Fibroblast of skin of abdomen (primary cell): ENCODE measurements around the gene G0S2.
A peak's percentile ranks its signal among the peaks of the same experiment; 100 is the strongest.

ENCODE experiments used
- DNase-seq: peaks from one replicate; pipeline ENCODE4 v3.0.0-alpha.2; 2013

The G0S2 gene

DNA sequence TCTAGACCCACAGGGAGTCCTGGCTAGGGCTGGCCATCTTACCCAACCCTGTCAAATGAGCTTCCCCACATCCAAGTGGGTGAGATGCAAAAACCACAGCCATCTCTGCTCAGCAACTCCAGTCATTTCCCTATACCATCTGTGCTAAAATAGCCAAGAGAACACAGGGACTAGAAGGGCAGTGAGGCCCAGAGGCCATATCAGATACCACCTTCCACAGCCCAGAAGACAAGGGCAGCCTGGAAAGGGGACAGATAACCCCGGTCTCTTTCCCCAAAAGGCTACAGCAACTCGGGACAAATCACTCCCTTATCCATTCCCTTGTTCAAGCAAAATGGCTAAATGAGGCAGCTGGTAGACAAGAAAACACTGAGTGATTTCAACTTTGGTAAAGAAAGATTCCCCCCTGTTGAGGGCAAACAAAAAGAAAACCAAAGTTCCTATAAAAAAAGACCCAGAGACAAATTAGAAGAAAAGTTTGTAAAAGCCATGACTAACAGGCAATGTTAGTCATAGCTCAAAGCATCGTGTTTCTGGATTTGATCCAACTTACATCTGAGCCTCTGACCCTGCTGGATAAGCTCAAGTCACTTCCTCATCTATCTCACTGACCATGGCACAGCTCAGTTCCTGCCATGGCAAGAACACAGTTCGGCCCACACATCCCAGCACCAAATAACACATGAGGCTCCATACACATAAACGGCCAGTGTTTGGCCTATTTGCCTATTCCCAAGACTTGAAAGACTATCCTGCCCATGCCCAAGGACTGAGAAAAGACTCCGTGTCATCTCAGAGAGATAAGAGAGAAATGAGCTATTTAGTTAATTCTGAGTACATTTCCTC is 26.1 kb upstream of the G0S2 start:
- DNase-seq = peak; percentile 86

GRCh38 chr1:209650454-209650853 is 24.8 kb upstream of the G0S2 start:
- no peak for DNase-seq

- no peak for DNase-seq
Observed at GRCh38 chr1:209651138-209651587, 24.0 kb upstream of the G0S2 start.

DNA sequence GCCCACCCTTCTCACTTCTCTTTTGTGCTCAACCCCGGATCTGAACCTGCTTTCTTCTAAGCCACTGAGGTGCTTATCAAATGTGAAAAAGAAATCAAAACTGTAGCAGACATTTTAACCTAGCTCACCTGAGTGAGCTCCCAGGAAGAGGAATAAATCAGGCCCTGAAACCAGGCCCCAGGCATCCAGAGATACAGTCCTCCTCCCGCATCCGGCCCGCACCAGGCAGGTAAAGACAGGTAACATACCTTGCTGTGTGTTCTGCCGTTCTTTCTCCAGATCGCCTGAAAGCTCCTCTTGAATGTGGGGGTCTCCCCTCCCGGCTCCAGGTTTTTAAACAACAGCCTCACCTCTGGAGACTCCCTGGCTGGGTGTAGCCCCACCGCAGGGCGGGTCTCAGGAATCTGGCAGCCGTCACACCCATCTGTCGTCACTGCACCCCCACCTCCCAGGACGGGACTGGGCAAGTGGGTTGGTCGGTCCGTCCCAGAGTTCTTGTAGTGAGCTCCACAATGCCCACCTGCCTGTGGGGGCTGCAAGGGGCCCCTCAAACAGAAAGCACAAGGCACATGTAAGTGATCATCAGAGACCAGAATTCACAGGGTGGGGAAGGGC is 23.0 kb upstream of the G0S2 start, which contains the start of gene LAMB3:
Gene LAMB3, minus strand, starts transcription at position 305 of the 615 bp plus-strand sequence. CDS start 1,481 bp downstream, outside the sequence.
- no peak for DNase-seq

DNA sequence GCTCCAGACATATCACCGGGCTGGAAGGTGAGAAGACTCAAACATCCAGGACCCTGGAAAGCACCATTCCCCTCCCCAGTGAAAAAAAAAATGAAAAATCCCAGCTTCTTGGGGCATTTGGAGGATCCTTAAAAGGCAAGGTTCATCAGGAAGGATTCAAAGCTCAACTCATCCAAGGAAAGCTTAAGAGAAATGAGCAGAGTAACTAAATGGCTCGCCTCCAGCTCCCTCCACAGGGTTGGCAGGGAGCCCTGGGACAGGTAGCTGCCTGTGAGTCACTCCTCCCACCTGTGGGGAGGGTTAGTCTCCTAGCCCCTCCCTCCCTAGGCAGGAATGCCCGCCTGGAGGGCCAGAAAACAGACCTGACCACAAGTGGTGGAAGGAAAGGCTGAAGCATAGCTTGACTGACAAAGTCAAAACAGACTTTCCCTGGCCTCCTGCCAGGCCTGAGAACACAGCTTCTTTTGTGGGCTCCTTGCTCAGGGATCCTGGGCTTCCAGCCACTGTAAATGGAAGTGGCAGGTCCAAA is 22.3 kb upstream of the G0S2 start:
- no peak for DNase-seq

DNA sequence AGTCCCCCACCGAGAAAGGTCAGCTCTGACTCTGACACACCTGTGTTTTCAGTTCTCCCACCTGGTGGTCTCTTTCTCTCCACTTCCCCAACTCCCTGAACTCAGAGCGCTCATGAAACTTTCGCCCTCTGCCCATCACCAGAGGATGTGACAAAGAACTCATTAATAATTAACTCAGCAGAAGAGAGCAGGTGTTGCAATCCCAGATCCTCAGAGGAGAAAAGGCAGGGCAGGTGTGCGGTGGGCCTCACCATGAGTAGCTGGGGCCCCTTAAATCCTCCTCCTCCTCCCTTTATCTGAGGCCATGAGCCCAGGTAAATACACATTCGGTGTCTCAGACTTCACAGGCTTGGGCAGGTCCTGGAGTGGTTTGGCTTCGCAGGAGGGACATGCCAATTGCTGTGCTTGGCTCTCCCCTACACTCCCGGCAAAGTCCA is 21.3 kb upstream of the G0S2 start:
- DNase-seq = no peak

- no peak for DNase-seq
Observed at GRCh38 chr1:209655411-209656231, 19.6 kb upstream of the G0S2 start.

- DNase-seq = no peak
Observed at GRCh38 chr1:209657140-209657879, 17.9 kb upstream of the G0S2 start.

DNA sequence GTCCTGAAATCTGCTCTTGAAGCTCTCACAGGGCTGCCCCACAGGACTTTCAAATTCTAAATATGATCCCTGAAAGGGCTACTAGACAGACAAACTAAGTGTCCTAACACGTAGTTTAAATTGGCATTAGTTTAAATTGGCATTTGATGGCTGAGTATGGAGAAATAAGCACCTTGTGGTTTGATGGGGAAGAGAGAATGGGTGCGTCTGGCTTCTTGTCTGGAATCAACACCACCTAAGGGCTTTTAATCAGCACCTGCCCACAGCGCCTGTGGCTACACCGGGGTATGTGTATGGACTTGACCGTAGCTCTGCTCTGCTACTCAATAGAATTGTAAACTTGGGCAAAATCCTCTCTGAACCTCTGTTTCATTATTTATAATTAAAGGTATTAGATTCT is 17.3 kb upstream of the G0S2 start:
- DNase-seq = no peak

GRCh38 chr1:209659909-209660308 is 15.3 kb upstream of the G0S2 start:
- no peak for DNase-seq

DNA sequence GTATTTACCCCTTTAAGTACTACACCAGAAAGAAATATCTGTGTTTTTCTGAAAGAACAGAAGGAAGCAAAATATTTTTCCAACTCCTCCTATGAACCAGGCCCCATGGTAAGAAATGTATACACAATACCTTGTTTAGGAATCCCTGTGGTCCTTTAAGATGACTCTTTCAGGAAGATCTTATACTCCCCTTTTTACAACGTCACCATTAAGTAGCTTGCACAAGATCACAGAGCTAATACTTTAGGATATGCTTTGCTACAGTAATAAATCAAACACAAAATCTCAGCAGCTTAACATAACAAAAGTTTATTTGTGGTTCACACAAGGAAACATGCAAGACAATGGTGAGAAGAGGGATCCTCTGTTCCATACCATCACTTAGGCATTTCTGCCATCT is 14.1 kb upstream of the G0S2 start:
- DNase-seq = no peak

- DNase-seq = no peak
Observed at GRCh38 chr1:209662879-209663327, 12.3 kb upstream of the G0S2 start.

DNA sequence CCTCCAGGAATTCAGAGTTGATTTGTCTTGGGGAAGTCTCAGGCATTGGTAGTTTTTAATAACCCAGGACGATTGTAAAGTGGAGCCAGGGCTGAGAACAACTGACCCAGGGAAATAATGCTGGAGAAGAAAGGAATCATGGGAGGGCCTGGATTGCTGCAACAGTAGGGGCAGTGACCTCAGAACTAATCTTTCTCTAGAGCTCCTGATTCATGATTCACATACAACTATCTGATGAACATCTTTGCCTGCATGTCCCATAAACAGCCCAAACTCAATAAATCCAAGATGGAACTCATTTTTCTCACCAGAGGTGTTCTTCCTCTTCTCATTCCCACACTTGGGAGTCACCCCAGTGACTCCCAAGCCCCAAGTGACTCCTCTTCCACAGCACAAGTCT is 8.1 kb upstream of the G0S2 start:
- no peak for DNase-seq

DNA sequence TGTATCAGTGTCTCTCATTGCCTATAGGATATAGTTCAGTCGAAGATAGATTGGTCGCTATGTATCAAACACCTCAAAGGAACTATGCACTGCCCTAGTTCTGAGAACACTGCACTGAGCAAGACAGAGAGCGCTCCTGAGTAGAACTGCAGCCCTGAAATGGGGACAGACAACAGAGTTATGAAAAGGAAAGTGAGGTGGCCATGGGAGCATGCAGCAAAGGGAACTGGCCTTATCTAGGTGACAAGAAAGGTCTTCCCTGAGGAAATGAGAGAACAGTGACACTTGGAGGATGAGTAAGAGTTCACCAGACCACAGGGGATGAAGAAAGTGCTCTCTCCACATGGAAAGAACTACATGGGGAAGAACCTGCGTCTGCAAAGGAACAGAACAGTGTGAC is 7.5 kb upstream of the G0S2 start:
- no peak for DNase-seq

- no peak for DNase-seq
Observed at GRCh38 chr1:209670441-209671082, 4.7 kb upstream of the G0S2 start.

DNA sequence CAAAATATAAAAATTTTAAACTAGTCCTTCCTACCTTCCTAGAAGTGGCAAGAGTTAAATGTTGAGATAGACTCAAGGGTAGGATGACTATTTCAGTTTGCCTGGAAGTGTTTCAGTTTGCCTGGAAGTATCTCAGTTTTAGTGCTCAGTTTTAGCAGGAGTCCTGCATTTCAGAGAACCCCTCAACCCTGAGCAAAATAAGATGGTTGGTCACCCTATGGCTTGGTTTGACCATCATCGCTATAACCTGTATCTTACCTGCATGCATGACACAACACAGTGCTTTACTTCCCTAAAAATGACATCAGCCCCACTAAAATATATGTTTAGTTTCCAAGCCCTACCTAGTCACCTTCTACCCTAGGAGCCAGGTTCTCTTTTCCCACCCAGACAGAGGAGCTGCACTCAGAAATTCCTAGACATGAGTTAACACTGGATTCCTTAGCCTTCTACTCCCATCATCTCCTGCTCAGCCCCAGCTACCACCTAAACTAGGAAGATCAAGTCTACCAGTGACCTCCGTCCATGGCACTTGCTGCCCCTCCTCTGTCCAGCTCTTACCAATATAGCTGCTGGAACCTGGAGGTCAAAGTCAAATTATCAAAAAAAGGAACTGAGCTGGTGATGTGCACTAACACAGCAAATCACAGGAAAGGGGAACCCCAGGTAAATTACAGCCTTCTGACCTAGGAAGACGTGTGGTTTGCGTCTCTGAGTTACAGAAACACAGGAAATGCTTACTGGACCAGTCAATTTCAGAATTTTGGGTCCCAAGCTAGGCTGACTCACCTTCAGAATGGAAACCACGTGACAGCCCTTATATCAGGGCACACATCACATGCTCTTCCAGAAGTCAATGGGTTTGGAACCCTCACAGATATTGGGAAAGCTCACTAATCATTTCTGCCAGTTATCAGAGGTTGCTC is 2.2 kb upstream of the G0S2 start:
- DNase-seq = no peak

DNA sequence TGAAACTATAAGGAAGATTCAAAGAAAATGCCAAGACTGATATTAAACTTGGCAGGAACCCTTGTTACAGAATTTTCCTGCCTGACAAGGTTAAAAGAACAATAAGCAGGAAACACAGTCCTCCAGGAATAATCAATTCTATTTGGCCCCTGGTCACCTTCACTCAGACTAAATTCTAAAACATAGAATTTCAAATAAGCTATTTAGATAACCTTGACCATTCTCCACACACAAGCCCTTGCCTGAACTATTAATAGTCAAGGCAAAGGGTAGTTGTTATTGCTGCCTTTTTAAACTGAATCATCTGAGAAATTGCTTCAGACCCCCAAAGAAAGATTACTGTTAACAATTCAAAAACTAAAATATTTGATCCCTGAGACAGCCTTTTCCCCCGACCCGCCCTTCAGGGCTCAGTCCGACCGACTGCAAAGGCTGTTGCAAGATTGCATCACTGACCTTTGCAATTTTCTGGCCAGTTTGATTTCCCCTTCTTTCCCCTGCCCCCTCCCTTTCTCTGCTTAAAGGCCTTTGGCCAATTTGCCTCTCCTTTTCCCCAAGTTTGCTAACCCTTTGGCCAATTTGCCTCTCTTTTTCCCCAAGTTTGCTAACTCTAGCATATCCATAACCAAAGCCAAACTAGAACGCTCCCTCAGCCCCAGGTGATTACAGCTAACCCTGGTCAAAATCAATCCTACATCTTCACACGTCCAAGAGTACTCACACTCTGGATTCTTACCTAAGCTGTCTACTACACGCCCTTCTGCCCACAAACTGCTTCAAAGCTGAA is 1.4 kb upstream of the G0S2 start:
- DNase-seq = no peak

DNA sequence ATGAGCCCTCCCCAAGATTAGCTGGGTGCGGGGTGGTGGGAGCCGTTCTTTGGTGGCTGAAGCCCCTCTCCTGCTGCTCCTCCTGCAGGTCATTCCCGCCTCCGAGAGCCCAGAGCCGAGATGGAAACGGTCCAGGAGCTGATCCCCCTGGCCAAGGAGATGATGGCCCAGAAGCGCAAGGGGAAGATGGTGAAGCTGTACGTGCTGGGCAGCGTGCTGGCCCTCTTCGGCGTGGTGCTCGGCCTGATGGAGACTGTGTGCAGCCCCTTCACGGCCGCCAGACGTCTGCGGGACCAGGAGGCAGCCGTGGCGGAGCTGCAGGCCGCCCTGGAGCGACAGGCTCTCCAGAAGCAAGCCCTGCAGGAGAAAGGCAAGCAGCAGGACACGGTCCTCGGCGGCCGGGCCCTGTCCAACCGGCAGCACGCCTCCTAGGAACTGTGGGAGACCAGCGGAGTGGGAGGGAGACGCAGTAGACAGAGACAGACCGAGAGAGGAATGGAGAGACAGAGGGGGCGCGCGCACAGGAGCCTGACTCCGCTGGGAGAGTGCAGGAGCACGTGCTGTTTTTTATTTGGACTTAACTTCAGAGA is 448 bp downstream of the G0S2 start:
- no peak for DNase-seq

GRCh38 chr1:209678981-209679539 is 3.8 kb downstream of the G0S2 start:
- DNase-seq = no peak
